ENCODE data around the gene MAPK10.

- TF ChIP-seq, protein P1, sequence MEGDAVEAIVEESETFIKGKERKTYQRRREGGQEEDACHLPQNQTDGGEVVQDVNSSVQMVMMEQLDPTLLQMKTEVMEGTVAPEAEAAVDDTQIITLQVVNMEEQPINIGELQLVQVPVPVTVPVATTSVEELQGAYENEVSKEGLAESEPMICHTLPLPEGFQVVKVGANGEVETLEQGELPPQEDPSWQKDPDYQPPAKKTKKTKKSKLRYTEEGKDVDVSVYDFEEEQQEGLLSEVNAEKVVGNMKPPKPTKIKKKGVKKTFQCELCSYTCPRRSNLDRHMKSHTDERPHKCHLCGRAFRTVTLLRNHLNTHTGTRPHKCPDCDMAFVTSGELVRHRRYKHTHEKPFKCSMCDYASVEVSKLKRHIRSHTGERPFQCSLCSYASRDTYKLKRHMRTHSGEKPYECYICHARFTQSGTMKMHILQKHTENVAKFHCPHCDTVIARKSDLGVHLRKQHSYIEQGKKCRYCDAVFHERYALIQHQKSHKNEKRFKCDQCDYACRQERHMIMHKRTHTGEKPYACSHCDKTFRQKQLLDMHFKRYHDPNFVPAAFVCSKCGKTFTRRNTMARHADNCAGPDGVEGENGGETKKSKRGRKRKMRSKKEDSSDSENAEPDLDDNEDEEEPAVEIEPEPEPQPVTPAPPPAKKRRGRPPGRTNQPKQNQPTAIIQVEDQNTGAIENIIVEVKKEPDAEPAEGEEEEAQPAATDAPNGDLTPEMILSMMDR (conservative IDR thresholded peaks at IDR 0.05; ENCODE audit: low read length), result no peak
- TF ChIP-seq EZH2phosphoT487 (IDR thresholded peaks at IDR 0.05; ENCODE audit: borderline replicate concordance, low read depth, low read length), result no peak
These were observed 80.4 kb downstream of the MAPK10 start for GRCh38 chr4:86279293-86279960.
